B cell (primary cell): ENCODE data around the gene F9. TPM values are rescaled to one million over a fixed set of nuclear protein-coding genes. Genes with fewer than 3 reads are reported as not detected.

Source experiments
- ATAC-seq: fragments of 200-7000 bp; cut with Tn5 transposase; one replicate; pipeline ENCODE4 v1.10.0; 2021; ENCODE audit warnings: low read depth, mild to moderate bottlenecking, moderate number of reproducible peaks, moderate library complexity
- CTCF ChIA-PET: fragments of 350-600 bp; sonication (Branson Sonifier 250); formaldehyde crosslinking; loops from one replicate; lab custom pipeline; 2021; ENCODE audit warnings: antibody characterized with exemption, inconsistent platforms; lab: Charles Lee
- POLR2A ChIA-PET: fragments of 350-600 bp; sonication (Branson Sonifier 250); formaldehyde crosslinking; loops from one replicate; lab custom pipeline; 2021; ENCODE audit warnings: antibody characterized with exemption; lab: Charles Lee
- DNase-seq: peaks from one replicate; pipeline ENCODE4 v3.0.0; 2013
- H2AFZ ChIP-seq: 2 replicates; pipeline ENCODE4 v1.6.1; 2012; ENCODE audit warnings: mild to moderate bottlenecking, low read depth, low read length; ENCODE audit not compliant: insufficient read depth, poor library complexity, severe bottlenecking
- H3K27ac ChIP-seq, 2 donors: 1 replicate in 1 of 2; 2 replicates in 1 of 2; pipeline ENCODE4 v1.5.1; 2012 to 2013; ENCODE audit warnings: low read length in 2 of 2, mild to moderate bottlenecking in 2 of 2, moderate library complexity in 1 of 2
- H3K27me3 ChIP-seq, 4 experiments: fragments of 200-600 bp in 1 of 4; sonication (generic) in 1 of 4; replicated peaks in 1 of 4; 1 replicate in 2 of 4; 2 replicates in 2 of 4; pipeline versions ENCODE4 v1.6.1 to v1.7.0; 2013 to 2016; ENCODE audit warnings: low read length in 3 of 4, mild to moderate bottlenecking in 2 of 4, mixed read lengths in 1 of 4, moderate library complexity in 1 of 4; ENCODE audit not compliant: insufficient read depth in 4 of 4, control insufficient read depth in 3 of 4; ENCODE audit errors: control extremely low read depth in 1 of 4
- H3K36me3 ChIP-seq, 2 experiments: replicated peaks in 1 of 2; 1 replicate in 1 of 2; 2 replicates in 1 of 2; pipeline versions ENCODE4 v1.6.1 to v1.7.1; 2013; ENCODE audit warnings: low read length in 1 of 2; ENCODE audit not compliant: insufficient read depth in 2 of 2, control insufficient read depth in 1 of 2; ENCODE audit errors: control extremely low read depth in 1 of 2, extremely low read depth in 1 of 2
- H3K4me1 ChIP-seq, 2 donors: fragments of 200-600 bp in 1 of 2; sonication (generic) in 1 of 2; 1 replicate in 1 of 2; 2 replicates in 1 of 2; pipeline versions ENCODE4 v1.5.1 to v1.6.1; 2013 to 2017; ENCODE audit warnings: low read length in 2 of 2; ENCODE audit not compliant: control insufficient read depth in 2 of 2, insufficient read depth in 2 of 2
- H3K4me2 ChIP-seq: replicated peaks from 2 replicates; pipeline ENCODE3; 2012; ENCODE audit warnings: mild to moderate bottlenecking, low read depth, low read length; ENCODE audit not compliant: poor library complexity, severe bottlenecking
- H3K4me3 ChIP-seq, 5 experiments: fragments of 200-600 bp in 1 of 5; sonication (generic) in 1 of 5; 1 replicate in 3 of 5; 2 replicates in 2 of 5; pipeline versions ENCODE4 v1.5.1 to v1.7.0; 2011 to 2016; ENCODE audit warnings: low read length in 4 of 5, mild to moderate bottlenecking in 4 of 5, low read depth in 2 of 5, control low read depth in 1 of 5, moderate library complexity in 1 of 5; ENCODE audit not compliant: insufficient read depth in 1 of 5; ENCODE audit errors: control extremely low read depth in 1 of 5, extremely low read depth in 1 of 5
- H3K79me2 ChIP-seq: fragments of 200-600 bp; sonication (generic); one replicate; pipeline ENCODE4 v1.6.0; 2016; ENCODE audit warnings: low read length; ENCODE audit not compliant: control insufficient read depth, insufficient read depth
- H3K9ac ChIP-seq: fragments of 200-600 bp; sonication (generic); 2 replicates; pipeline ENCODE4 v1.6.1; 2017; ENCODE audit warnings: mild to moderate bottlenecking, low read length, moderate library complexity
- H3K9me3 ChIP-seq, 3 donors: one replicate each; pipeline versions ENCODE4 v1.6.1 to v1.7.1; 2013; ENCODE audit warnings: low read length in 2 of 3; ENCODE audit not compliant: control insufficient read depth in 2 of 3, insufficient read depth in 1 of 3; ENCODE audit errors: control extremely low read depth in 1 of 3
- H4K20me1 ChIP-seq: 2 replicates; pipeline ENCODE4 v1.6.0; 2012; ENCODE audit warnings: mild to moderate bottlenecking, low read length; ENCODE audit not compliant: insufficient read depth, control insufficient read depth, poor library complexity, severe bottlenecking
- H3K27ac Mint-ChIP-seq: one replicate; pipeline ENCODE4 v1.8.0; 2021; ENCODE audit warnings: mixed read lengths
- H3K27me3 Mint-ChIP-seq: one replicate; pipeline ENCODE4 v1.8.0; 2021; ENCODE audit warnings: mixed read lengths
- H3K4me1 Mint-ChIP-seq: one replicate; pipeline ENCODE4 v1.8.0; 2021; ENCODE audit warnings: mixed read lengths
- H3K4me3 Mint-ChIP-seq: one replicate; pipeline ENCODE4 v1.8.0; 2021; ENCODE audit warnings: mixed read lengths
- H3K9me3 Mint-ChIP-seq: one replicate; pipeline ENCODE4 v1.8.0; 2022; ENCODE audit warnings: mixed read lengths; ENCODE audit not compliant: insufficient read depth
- EZH2 ChIP-seq: IDR thresholded peaks from 2 replicates; pipeline ENCODE4 v1.6.1; 2012; ENCODE audit warnings: borderline replicate concordance, low read depth, mild to moderate bottlenecking, moderate library complexity, low read length; ENCODE audit not compliant: insufficient read depth, poor library complexity, severe bottlenecking
- WGBS: methylation state at CpG from one replicate; pipeline ENCODE4 v1.1.5; 2013; ENCODE audit warnings: missing lambda C conversion rate; ENCODE audit not compliant: insufficient coverage; 5-methylcytosine and 5-hydroxymethylcytosine counted together
- intact Hi-C: fragments of 100-400 bp; cut with micrococcal nuclease; formaldehyde crosslinking; loops from one replicate; pipeline ENCODE4 v1.10.0; 2022
- polyA plus RNA-seq: library from polyadenylated mRNA; depleted of rRNA; stranded (reverse); fragments of >200 nt; gene quantifications from 2 replicates; pipeline ENCODE4 v1.2.3, GENCODE V29; 2012
- total RNA-seq, 2 donors: library from RNA; stranded (reverse); fragments of 120-200 nt in 1 of 2; gene quantifications; 1 replicate in 1 of 2; 2 replicates in 1 of 2; pipeline versions ENCODE4 v1.2.3 to v1.2.4, GENCODE V29; 2013 to 2022
- TF ChIP-seq, protein P1 (sequence below): fragments of 200-600 bp; IDR thresholded peaks from one replicate; pipeline ENCODE4 v1.8.0; 2022; ENCODE audit warnings: antibody characterized with exemption, mild to moderate bottlenecking

The F9 gene
- total and polyA plus RNA-seq, 2 donors (not counting 1 experiment from before 2014, with no cell fraction given): not detected

DNA sequence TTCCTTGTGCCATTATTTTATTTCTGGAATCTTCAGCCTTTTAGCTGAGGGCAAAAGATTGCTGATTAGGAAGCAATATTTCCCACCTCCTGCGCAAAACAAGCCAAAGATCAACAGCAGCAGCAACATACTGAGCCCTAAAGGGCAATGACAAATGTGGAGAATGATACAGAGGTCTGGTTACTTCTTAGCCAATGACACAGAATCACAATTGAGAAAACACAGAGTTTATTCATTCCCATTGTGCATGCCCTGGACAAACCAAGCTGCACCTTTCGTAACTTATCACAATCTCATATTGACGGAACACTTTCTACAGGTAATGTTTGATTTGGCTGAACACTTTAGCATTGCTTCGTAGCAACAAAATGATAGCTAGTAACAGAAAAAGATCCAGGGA is 13.4 kb downstream of the F9 start:
- Mint-ChIP-seq H3K27ac (no peak overlapping the region), H3K9me3 (no peaks in the 10 kb centered on the region), H3K4me3 (no peak overlapping the region), H3K4me1 (no peaks in the 10 kb centered on the region), H3K27me3 (no peaks in the 10 kb centered on the region)
- ATAC-seq (no peak), DNase-seq (no peak)
- no peaks in the 10 kb centered on the region for H4K20me1 ChIP-seq
- ChIA-PET CTCF (no interaction called here), POLR2A (no interaction called here)
- no peaks in the 10 kb centered on the region for H3K4me1 ChIP-seq
- no peak overlapping the region for H3K4me2 ChIP-seq
- TF ChIP-seq, protein P1, sequence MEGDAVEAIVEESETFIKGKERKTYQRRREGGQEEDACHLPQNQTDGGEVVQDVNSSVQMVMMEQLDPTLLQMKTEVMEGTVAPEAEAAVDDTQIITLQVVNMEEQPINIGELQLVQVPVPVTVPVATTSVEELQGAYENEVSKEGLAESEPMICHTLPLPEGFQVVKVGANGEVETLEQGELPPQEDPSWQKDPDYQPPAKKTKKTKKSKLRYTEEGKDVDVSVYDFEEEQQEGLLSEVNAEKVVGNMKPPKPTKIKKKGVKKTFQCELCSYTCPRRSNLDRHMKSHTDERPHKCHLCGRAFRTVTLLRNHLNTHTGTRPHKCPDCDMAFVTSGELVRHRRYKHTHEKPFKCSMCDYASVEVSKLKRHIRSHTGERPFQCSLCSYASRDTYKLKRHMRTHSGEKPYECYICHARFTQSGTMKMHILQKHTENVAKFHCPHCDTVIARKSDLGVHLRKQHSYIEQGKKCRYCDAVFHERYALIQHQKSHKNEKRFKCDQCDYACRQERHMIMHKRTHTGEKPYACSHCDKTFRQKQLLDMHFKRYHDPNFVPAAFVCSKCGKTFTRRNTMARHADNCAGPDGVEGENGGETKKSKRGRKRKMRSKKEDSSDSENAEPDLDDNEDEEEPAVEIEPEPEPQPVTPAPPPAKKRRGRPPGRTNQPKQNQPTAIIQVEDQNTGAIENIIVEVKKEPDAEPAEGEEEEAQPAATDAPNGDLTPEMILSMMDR: no peak
- TF ChIP-seq EZH2: no peak
- no peaks in the 10 kb centered on the region for H3K36me3 ChIP-seq
- H3K9ac ChIP-seq: no peak overlapping the region
- WGBS: no CpG with 5 or more reads among the region's 4 CpGs
- intact Hi-C loops: no loop called here
- no peaks in the 10 kb centered on the region for H3K27me3 ChIP-seq
- H3K79me2 ChIP-seq: no peaks in the 10 kb centered on the region
- no peak overlapping the region for H3K27ac ChIP-seq
- no peak overlapping the region for H2AFZ ChIP-seq
- no peak overlapping the region for H3K4me3 ChIP-seq
- H3K9me3 ChIP-seq: no peaks in the 10 kb centered on the region

DNA sequence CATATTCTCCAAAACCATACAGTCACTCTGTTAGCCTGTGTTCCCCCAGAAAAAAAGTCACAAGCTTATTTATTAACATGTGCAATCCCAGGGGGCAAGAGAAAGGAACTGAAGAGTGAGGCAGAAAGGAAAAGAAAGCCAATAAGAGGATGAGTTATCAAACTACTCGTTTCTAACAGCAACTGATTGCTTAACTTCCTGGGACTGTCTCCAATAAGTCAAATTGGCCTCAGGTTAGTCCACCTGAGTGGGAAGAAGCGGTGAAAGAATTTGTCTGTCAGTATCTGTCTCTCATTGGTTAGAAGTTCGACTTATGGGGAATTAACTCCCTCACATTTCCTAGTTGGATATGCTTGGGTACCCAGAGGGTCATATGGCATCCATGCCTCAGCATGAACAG is 14.1 kb downstream of the F9 start:
- H3K9me3 ChIP-seq: no peaks in the 10 kb centered on the region
- DNase-seq (no peak), ATAC-seq (no peak)
- no peak overlapping the region for H3K27ac ChIP-seq
- H3K79me2 ChIP-seq: no peaks in the 10 kb centered on the region
- WGBS: no CpG with 5 or more reads among the region's 3 CpGs
- H3K27me3 ChIP-seq: no peaks in the 10 kb centered on the region
- no peaks in the 10 kb centered on the region for H3K36me3 ChIP-seq
- no peak overlapping the region for H3K4me3 ChIP-seq
- no peaks in the 10 kb centered on the region for H4K20me1 ChIP-seq
- no peaks in the 10 kb centered on the region for H3K9me3 Mint-ChIP-seq
- intact Hi-C loops: no loop called here
- H3K27ac Mint-ChIP-seq: no peak overlapping the region
- CTCF ChIA-PET: no interaction called here
- H3K4me1 Mint-ChIP-seq: no peaks in the 10 kb centered on the region
- H3K4me3 Mint-ChIP-seq: no peak overlapping the region
- POLR2A ChIA-PET: no interaction called here
- H3K4me1 ChIP-seq: no peaks in the 10 kb centered on the region
- TF ChIP-seq, protein P1: no peak
- no peak for TF ChIP-seq EZH2
- H3K27me3 Mint-ChIP-seq: no peaks in the 10 kb centered on the region
- H2AFZ ChIP-seq: no peak overlapping the region
- no peak overlapping the region for H3K4me2 ChIP-seq
- H3K9ac ChIP-seq: no peak overlapping the region
